Measurements from ENCODE around the gene CXCL6.

Gene CXCL6

GRCh38 chr4:73836373-73837279 lies at the start of gene CXCL6:
Gene CXCL6 (plus strand): TSS chr4:73836678. CDS start chr4:73836751, 73 bp downstream.
- FAIRE-seq = no peak

DNA sequence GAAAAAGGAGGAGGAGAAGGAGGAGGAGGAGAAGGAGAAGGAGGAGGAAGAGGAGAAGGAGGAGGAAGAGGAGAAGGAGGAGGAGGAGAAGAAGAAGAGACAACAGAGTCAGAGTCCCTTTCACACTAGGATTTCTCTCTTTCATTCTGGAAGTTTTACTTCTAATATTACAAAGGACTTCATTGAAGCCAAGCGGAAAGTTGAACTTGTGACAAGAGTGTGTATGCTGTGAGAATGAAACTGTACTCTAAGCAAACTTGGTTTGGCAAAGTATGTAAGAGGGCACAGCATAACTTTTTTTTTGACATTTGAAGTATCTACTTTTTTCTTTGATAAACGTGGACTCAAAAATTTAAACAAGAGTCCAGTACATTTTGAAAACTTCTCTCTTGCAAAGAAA lies 48.1 kb upstream of the CXCL6 start:
- FAIRE-seq = no peak

- no peak for FAIRE-seq
Observed at GRCh38 chr4:73798842-73799241, 37.6 kb upstream of the CXCL6 start.

GRCh38 chr4:73800206-73800605 lies 36.3 kb upstream of the CXCL6 start:
- FAIRE-seq = peak; percentile 45

GRCh38 chr4:73801692-73802091 lies 34.8 kb upstream of the CXCL6 start:
- FAIRE-seq = no peak

GRCh38 chr4:73803213-73803612 lies 33.3 kb upstream of the CXCL6 start:
- no peak for FAIRE-seq

GRCh38 chr4:73810191-73810590 lies 26.3 kb upstream of the CXCL6 start:
- no peak for FAIRE-seq

- FAIRE-seq = no peak
Observed at GRCh38 chr4:73811841-73812240, 24.6 kb upstream of the CXCL6 start.

- FAIRE-seq = no peak
Observed at GRCh38 chr4:73814679-73815078, 21.8 kb upstream of the CXCL6 start.

DNA sequence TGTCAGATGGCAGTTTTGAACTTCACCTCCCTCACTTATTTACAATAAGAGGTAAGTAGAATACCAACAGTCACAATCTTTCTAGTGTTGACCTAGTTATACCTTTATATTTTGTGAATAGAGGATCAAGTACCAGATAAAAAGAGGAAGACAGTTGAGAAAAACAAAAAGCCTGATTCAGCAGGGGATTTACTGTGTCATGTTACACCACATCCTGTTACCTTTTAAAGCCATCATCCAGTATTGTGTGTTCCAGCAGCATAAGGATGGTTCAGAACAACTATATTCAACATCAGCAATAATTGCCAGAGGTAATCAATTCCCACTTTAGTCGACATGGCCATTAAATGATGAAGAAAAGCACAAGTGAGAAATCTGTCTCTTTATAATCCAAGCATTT lies 21.3 kb upstream of the CXCL6 start:
- no peak for FAIRE-seq

DNA sequence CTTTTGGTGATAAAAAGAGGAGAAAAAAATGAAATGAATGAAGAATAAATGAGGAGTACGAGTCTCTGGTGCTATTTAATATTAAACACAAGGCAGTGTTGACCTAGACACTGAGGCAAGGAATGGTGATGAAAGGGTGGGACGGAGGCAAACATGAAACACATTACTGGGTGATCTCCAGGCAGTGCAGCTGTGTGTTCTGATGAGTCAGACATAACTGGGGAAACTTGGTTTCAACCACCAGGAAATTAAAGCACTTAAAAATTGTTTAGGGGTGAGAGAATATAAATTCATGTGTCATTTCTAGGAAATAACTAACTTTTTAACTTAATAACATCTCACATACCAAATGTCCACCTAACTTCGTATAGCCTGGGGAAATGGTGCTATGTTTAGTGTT lies 19.7 kb upstream of the CXCL6 start:
- peak; percentile 74 for FAIRE-seq

DNA sequence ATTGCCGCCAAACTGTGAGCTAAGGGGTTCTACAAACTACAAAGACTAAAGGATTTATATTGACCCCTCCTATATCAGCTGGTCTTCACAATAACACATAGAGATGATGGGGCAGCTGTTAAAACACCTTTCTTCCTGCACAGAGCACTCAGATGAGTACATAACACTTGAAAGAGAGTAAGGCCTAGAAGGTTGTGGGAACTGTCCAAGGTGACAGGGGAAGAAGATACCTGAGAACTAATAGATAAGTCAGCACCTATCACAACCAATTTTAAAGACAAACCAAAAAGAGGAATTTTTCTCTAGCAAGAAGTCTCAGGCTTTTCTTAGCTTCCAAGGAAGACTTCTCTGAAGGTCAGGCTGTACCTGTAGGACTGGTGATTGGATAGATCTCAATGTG lies 19.1 kb upstream of the CXCL6 start:
- no peak for FAIRE-seq

- no peak for FAIRE-seq
Observed at GRCh38 chr4:73821325-73821724, 15.2 kb upstream of the CXCL6 start.

- FAIRE-seq = no peak
Observed at GRCh38 chr4:73822389-73822788, 14.1 kb upstream of the CXCL6 start.

DNA sequence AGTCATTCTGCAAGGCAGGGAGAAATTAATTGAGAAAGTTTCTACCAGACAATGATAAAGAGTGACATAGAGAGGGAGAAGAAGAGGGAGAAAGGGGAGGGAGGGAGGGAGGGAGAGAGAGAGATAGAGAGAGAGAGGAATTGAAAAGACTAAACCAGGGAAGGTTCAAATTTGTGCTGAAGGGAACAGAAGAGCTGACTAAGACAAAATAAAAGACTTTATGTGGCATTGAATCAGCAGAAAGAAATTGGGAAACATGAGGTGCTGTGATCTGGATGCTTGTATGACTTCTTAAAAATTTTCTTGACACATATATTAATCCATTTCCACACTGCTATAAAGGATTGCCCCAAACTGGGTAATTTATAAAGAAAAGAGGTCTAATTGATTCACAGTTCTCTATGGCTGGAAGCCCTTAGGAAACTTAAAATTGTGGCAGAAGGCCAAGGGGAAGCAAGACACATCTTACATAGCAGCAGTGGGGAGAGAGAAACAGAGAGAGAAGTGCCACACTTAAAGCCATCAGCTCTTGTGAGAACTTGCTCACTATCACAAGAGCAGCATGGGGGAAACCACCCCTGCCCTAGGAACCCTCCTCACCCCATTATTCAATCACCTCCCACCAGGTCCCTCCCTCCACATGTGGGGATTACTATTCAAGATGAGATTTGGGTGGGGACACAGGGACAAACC lies 13.5 kb upstream of the CXCL6 start:
- FAIRE-seq = no peak

DNA sequence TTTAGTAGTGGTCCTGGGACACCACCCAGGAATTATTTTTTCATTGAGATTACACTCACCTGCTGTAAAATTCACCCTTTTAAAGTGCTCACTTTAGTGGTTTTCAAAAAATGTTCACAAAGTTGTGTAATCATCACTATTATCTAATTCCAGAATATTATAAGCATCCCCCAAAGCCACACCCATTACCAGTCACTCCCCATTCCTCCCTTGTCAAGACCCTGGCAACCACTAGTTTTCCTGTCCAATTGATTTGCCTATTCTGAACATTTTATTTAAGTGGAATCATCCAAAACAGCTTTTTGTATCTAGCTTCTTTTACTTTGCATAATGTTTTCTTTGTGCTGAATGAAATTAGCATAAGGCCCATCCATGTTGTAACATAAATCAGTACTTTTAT lies 12.7 kb upstream of the CXCL6 start:
- no peak for FAIRE-seq

DNA sequence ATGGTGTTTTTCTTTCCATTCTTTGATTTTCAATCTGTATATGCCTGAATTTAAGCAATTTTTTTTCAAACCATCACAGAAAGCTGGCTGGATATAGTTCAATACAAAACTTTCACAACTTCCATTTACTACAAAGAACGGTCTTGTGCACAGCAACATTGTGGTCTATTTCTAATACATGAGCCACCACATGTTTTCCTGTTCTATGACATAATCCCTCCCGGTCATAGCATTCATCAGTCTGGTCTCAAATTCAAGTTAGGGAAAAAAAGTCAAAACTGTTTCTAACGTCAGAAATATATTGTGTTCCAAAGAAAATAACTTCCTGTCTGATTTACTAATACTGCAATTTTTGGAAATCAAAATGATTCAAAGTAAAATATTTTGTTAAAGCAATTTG lies 7.5 kb upstream of the CXCL6 start:
- no peak for FAIRE-seq

DNA sequence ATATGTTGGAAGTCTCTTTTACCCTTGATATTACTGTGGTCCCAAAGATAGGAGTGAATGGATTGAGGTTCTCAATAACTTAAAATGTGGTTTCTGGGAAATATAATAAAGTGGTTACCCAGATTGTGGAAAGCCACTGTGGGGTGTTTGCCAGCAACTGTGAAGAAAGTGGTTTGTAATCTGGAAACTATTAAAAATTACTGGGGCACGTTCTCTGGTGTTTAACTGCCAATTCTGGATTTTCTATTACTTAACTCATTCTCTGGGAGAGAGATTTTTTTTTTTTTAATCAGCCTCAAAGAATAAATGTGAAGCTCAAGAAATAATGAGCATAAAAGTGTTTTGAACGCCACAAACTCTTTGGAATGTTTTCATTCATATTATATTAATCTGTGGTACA lies 4.9 kb upstream of the CXCL6 start:
- FAIRE-seq = no peak

GRCh38 chr4:73832651-73833237 lies 3.7 kb upstream of the CXCL6 start:
- FAIRE-seq = no peak

DNA sequence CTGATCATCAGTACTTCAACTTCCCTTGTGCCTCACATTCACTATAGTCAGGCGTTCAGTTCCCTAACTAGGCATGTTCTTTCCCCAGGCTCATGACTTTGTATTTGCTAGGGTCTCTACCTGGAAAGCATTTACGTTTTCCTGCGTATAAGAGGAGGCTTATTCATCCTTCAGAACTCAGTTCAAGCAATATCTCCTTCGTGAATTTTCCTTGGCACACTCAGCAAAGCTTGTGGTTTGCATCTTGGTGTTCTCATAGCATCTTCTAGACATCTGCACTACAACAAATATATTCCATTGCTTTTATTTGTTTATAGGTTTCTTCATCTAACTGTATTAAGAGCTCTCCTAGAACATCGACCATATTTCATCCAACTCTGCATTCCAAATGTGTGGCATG lies 2.6 kb downstream of the CXCL6 start:
- no peak for FAIRE-seq

GRCh38 chr4:73839715-73840114 lies 3.2 kb downstream of the CXCL6 start:
- no peak for FAIRE-seq

GRCh38 chr4:73841243-73841925 lies 4.9 kb downstream of the CXCL6 start:
- FAIRE-seq = no peak

DNA sequence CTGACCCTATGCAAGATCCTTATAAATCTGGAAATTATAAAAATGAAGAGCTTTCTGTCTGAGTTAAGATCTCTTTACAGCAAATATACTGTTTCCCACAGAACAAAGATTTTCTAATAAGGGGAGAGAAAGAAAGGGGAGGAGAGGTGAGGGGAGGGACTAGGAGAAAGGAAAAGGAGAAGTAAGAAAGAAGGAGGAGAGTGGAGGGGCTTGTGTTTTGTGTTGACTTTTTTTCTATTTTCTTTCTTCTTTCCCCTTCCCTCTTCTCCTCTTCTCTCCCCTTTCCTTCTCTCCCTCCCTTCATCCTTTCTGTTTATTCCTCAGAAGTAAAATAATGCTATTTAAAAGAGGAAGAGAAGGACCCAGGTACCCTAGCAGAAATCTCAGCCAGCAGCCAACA lies 6.2 kb downstream of the CXCL6 start:
- FAIRE-seq = no peak
